SK-N-SH (cell line): ENCODE data around the gene DLL4. TPM values are rescaled to one million over a fixed set of nuclear protein-coding genes. Genes with fewer than 3 reads are reported as not detected.

ENCODE experiments used
- CTCF ChIA-PET: fragments of 300-600, 350-600 bp; formaldehyde crosslinking; extraction: SDS; loops from one replicate; lab custom pipeline; 2021; lab: Yijun Ruan, JAX
- POLR2A ChIA-PET: fragments of 350-600 bp; sonication (Branson Sonifier 250); formaldehyde crosslinking; extraction: SDS; loops from one replicate; lab custom pipeline; 2020; ENCODE audit warnings: antibody characterized with exemption, inconsistent platforms; lab: Yijun Ruan, JAX
- DNase-seq: peaks from one replicate; pipeline ENCODE4 v3.0.0; 2012
- H2AFZ ChIP-seq: fragments of 200-600 bp; sonication (generic); 2 replicates; pipeline ENCODE4 v1.8.1; 2016; ENCODE audit warnings: antibody characterized with exemption, mild to moderate bottlenecking, low read depth
- H3F3A ChIP-seq: fragments of 200-600 bp; sonication (generic); replicated peaks from 2 replicates; pipeline ENCODE3; 2016; ENCODE audit warnings: antibody characterized with exemption, mild to moderate bottlenecking; ENCODE audit not compliant: insufficient read depth
- H3K27ac ChIP-seq, 2 experiments: fragments of 200-500 bp in 1 of 2; fragments of 200-600 bp in 1 of 2; sonication (Bioruptor generic) in 1 of 2; sonication (generic), shearing (Covaris generic) in 1 of 2; 2 replicates each; pipeline versions ENCODE4 v1.5.1 to v1.6.1; 2014 to 2016; ENCODE audit warnings: low read depth in 2 of 2, inconsistent platforms in 1 of 2, low read length in 1 of 2, mild to moderate bottlenecking in 1 of 2, mixed read lengths in 1 of 2
- H3K27me3 ChIP-seq: fragments of 200-600 bp; sonication (generic), shearing (Covaris generic); 2 replicates; pipeline ENCODE4 v1.6.1; 2016; ENCODE audit warnings: mixed run types; ENCODE audit not compliant: insufficient read depth
- H3K36me3 ChIP-seq, 2 experiments: fragments of 200-500 bp in 1 of 2; fragments of 200-600 bp in 1 of 2; sonication (Bioruptor generic) in 1 of 2; sonication (generic) in 1 of 2; replicated peaks in 1 of 2; 2 replicates each; pipeline versions ENCODE3 to v1.5.1; 2014 to 2016; ENCODE audit warnings: low read length in 1 of 2, mild to moderate bottlenecking in 1 of 2; ENCODE audit not compliant: insufficient read depth in 2 of 2, control insufficient read depth in 1 of 2
- H3K4me1 ChIP-seq, 2 experiments: fragments of 200-500 bp in 1 of 2; fragments of 200-600 bp in 1 of 2; sonication (Bioruptor generic) in 1 of 2; sonication (generic), shearing (Covaris generic) in 1 of 2; 2 replicates each; pipeline versions ENCODE4 v1.5.1 to v1.6.1; 2014 to 2016; ENCODE audit warnings: low read depth in 1 of 2, low read length in 1 of 2, mixed run types in 1 of 2; ENCODE audit not compliant: insufficient read depth in 2 of 2, control insufficient read depth in 1 of 2
- H3K4me2 ChIP-seq: fragments of 200-600 bp; sonication (generic), shearing (Covaris generic); 2 replicates; pipeline ENCODE4 v1.6.1; 2017; ENCODE audit warnings: mixed run types
- H3K4me3 ChIP-seq, 2 experiments: fragments of 200-500 bp in 1 of 2; fragments of 200-600 bp in 1 of 2; sonication (Bioruptor generic) in 1 of 2; sonication (generic), shearing (Covaris generic) in 1 of 2; 2 replicates each; pipeline versions ENCODE4 v1.5.1 to v1.8.1; 2014 to 2016; ENCODE audit warnings: low read depth in 2 of 2, inconsistent platforms in 1 of 2, low read length in 1 of 2, mild to moderate bottlenecking in 1 of 2, mixed read lengths in 1 of 2, moderate library complexity in 1 of 2
- H3K79me2 ChIP-seq: fragments of 200-600 bp; sonication (generic); 2 replicates; pipeline ENCODE4 v1.8.1; 2017; ENCODE audit warnings: mild to moderate bottlenecking; ENCODE audit not compliant: insufficient read depth
- H3K9ac ChIP-seq: fragments of 200-600 bp; sonication (generic); 2 replicates; pipeline ENCODE4 v1.6.1; 2017; ENCODE audit warnings: mixed run types
- H3K9me2 ChIP-seq: fragments of 200-600 bp; sonication (generic); 2 replicates; pipeline ENCODE4 v1.6.1; 2017; ENCODE audit warnings: mixed run types
- H3K9me3 ChIP-seq: fragments of 200-600 bp; sonication (generic); 2 replicates; pipeline ENCODE4 v1.6.1; 2017; ENCODE audit warnings: mixed run types, mild to moderate bottlenecking, moderate library complexity
- H4K20me1 ChIP-seq: fragments of 200-600 bp; sonication (generic); 2 replicates; pipeline ENCODE4 v1.6.1; 2017; ENCODE audit warnings: mild to moderate bottlenecking, mixed run types; ENCODE audit not compliant: insufficient read depth
- EP300 ChIP-seq, 2 experiments: IDR thresholded peaks; 2 replicates each; pipeline versions ENCODE4 v1.4.0 to v1.6.1; 2012; ENCODE audit warnings: borderline replicate concordance in 1 of 2, low read depth in 1 of 2, low read length in 1 of 2
- FOSL2 ChIP-seq: IDR thresholded peaks from 2 replicates; pipeline ENCODE4 v1.4.0; 2012; ENCODE audit warnings: low read depth, mild to moderate bottlenecking, moderate library complexity, borderline replicate concordance
- FOXM1 ChIP-seq: IDR thresholded peaks from 2 replicates; pipeline ENCODE4 v1.4.0; 2012; ENCODE audit warnings: low read depth, mild to moderate bottlenecking
- NRF1 ChIP-seq: IDR thresholded peaks from 2 replicates; pipeline ENCODE4 v1.6.1; 2012; ENCODE audit warnings: low read depth, mild to moderate bottlenecking, low read length
- RAD21 ChIP-seq: IDR thresholded peaks from 2 replicates; pipeline ENCODE4 v1.6.1; 2012; ENCODE audit warnings: mild to moderate bottlenecking, low read length
- RFX5 ChIP-seq: IDR thresholded peaks from 2 replicates; pipeline ENCODE4 v1.6.1; 2012; ENCODE audit warnings: mild to moderate bottlenecking, improper control_type of control experiment, low read length
- TAF1 ChIP-seq: IDR thresholded peaks from 2 replicates; pipeline ENCODE4 v1.6.1; 2012; ENCODE audit warnings: low read depth, mild to moderate bottlenecking, low read length, moderate library complexity, borderline replicate concordance
- YY1 ChIP-seq: IDR thresholded peaks from 2 replicates; pipeline ENCODE4 v1.4.0; 2012; ENCODE audit warnings: low read depth, mild to moderate bottlenecking
- WGBS: methylation state at CpG from one replicate; pipeline ENCODE4 v1.1.6; 2017; ENCODE audit warnings: low lambda C conversion rate; 5-methylcytosine and 5-hydroxymethylcytosine counted together
- polyA plus RNA-seq, 3 experiments: library from polyadenylated mRNA; depleted of rRNA; stranded (reverse); fragments of >200 nt; gene quantifications; 2 replicates each; pipeline ENCODE4 v1.2.3, GENCODE V29; 2012
- TF ChIP-seq, protein P1 (sequence below): IDR thresholded peaks from 2 replicates; pipeline ENCODE4 v1.6.1; 2012; ENCODE audit warnings: mild to moderate bottlenecking, low read depth, low read length, moderate library complexity
- TF ChIP-seq, protein P2 (sequence below): fragments of 150-350 bp; IDR thresholded peaks from 2 replicates; pipeline ENCODE4 v1.6.1; 2017; ENCODE audit warnings: antibody characterized with exemption, low read length, low read depth, borderline replicate concordance
- TF ChIP-seq, protein P3 (sequence below): IDR thresholded peaks from 2 replicates; pipeline ENCODE4 v1.4.0; 2012; ENCODE audit warnings: low read depth, borderline replicate concordance
- TF ChIP-seq, protein P4 (sequence below): IDR thresholded peaks from 2 replicates; pipeline ENCODE4; 2012
- TF ChIP-seq, protein P5 (sequence below): fragments of 150-350 bp; IDR thresholded peaks from 2 replicates; pipeline ENCODE4 v1.6.1; 2016; ENCODE audit warnings: mild to moderate bottlenecking, low read depth, low read length
- TF ChIP-seq, protein P6 (sequence below): IDR thresholded peaks from 2 replicates; pipeline ENCODE4 v1.4.0; 2012; ENCODE audit warnings: low read depth, borderline replicate concordance
- TF ChIP-seq, protein P7 (sequence below): IDR thresholded peaks from 2 replicates; pipeline ENCODE4 v1.4.0; 2012; ENCODE audit warnings: low read depth

The DLL4 gene
- polyA plus RNA-seq, 1 of the 3 experiments (the other 2 are of a cell fraction) = 0.03 TPM

DNA sequence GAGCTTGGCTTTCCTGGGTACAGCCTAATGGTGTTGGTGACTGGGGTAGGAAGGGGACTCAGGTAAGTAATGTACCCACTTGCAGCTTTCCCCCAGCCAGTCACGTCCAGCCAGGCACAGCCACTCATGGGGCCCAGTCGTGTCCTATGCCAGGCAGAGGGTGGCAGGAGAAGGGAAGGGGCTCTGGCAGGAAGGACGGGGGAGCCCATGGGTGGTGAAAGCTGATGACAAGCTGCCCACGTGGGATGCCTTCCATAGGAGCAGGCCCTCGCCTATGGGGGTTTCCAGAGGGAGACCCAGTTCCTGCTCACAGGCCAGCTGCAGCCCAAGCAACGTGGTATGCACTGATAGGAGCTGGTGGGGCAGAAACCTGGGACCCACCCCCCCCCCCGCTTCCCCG lies 34.9 kb downstream of the DLL4 start:
- DNase-seq = no peak
- H3K9me2 ChIP-seq = no peaks in the 10 kb centered on the region
- CTCF ChIA-PET = interaction anchor here (1.1 to 2.5 kb wide), 4 partner anchors 8 to 60 kb away, joined by 3 to 13 read pairs (median 6); partner anchors contain the start of gene CHAC1
- H3K79me2 ChIP-seq = no peaks in the 10 kb centered on the region
- no peak overlapping the region for H3K4me2 ChIP-seq
- H3K4me3 ChIP-seq = no peak overlapping the region
- no peaks in the 10 kb centered on the region for H3K9me3 ChIP-seq
- POLR2A ChIA-PET = no interaction called here
- H3K27ac ChIP-seq = no peak overlapping the region
- H3K9ac ChIP-seq = no peak overlapping the region
- peaks cover 0 to 16% of the 10 kb centered on the region in 2 experiments; a peak in 1 of 4 replicates for H3K4me1 ChIP-seq
- WGBS = 76% methylated on average over 6 of the region's 8 CpGs
- H3K36me3 ChIP-seq = no peaks in the 10 kb centered on the region
- TF ChIP-seq RAD21 (no peak), YY1 (no peak), RFX5 (no peak), TAF1 (no peak), NRF1 (no peak), FOXM1 (no peak), EP300 (IDR thresholded peaks at IDR 0.05; ENCODE audit: borderline replicate concordance in 1 of 2, low read depth in 1 of 2, low read length in 1 of 2) (no peak), FOSL2 (no peak)
- TF ChIP-seq, protein P1, sequence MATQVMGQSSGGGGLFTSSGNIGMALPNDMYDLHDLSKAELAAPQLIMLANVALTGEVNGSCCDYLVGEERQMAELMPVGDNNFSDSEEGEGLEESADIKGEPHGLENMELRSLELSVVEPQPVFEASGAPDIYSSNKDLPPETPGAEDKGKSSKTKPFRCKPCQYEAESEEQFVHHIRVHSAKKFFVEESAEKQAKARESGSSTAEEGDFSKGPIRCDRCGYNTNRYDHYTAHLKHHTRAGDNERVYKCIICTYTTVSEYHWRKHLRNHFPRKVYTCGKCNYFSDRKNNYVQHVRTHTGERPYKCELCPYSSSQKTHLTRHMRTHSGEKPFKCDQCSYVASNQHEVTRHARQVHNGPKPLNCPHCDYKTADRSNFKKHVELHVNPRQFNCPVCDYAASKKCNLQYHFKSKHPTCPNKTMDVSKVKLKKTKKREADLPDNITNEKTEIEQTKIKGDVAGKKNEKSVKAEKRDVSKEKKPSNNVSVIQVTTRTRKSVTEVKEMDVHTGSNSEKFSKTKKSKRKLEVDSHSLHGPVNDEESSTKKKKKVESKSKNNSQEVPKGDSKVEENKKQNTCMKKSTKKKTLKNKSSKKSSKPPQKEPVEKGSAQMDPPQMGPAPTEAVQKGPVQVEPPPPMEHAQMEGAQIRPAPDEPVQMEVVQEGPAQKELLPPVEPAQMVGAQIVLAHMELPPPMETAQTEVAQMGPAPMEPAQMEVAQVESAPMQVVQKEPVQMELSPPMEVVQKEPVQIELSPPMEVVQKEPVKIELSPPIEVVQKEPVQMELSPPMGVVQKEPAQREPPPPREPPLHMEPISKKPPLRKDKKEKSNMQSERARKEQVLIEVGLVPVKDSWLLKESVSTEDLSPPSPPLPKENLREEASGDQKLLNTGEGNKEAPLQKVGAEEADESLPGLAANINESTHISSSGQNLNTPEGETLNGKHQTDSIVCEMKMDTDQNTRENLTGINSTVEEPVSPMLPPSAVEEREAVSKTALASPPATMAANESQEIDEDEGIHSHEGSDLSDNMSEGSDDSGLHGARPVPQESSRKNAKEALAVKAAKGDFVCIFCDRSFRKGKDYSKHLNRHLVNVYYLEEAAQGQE = no peak
- TF ChIP-seq, protein P2, sequence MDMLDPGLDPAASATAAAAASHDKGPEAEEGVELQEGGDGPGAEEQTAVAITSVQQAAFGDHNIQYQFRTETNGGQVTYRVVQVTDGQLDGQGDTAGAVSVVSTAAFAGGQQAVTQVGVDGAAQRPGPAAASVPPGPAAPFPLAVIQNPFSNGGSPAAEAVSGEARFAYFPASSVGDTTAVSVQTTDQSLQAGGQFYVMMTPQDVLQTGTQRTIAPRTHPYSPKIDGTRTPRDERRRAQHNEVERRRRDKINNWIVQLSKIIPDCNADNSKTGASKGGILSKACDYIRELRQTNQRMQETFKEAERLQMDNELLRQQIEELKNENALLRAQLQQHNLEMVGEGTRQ = no peak
- TF ChIP-seq, protein P3, sequence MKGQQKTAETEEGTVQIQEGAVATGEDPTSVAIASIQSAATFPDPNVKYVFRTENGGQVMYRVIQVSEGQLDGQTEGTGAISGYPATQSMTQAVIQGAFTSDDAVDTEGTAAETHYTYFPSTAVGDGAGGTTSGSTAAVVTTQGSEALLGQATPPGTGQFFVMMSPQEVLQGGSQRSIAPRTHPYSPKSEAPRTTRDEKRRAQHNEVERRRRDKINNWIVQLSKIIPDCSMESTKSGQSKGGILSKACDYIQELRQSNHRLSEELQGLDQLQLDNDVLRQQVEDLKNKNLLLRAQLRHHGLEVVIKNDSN = no peak
- TF ChIP-seq, protein P4, sequence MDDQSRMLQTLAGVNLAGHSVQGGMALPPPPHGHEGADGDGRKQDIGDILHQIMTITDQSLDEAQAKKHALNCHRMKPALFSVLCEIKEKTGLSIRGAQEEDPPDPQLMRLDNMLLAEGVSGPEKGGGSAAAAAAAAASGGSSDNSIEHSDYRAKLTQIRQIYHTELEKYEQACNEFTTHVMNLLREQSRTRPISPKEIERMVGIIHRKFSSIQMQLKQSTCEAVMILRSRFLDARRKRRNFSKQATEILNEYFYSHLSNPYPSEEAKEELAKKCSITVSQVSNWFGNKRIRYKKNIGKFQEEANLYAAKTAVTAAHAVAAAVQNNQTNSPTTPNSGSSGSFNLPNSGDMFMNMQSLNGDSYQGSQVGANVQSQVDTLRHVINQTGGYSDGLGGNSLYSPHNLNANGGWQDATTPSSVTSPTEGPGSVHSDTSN = no peak
- TF ChIP-seq, protein P5, sequence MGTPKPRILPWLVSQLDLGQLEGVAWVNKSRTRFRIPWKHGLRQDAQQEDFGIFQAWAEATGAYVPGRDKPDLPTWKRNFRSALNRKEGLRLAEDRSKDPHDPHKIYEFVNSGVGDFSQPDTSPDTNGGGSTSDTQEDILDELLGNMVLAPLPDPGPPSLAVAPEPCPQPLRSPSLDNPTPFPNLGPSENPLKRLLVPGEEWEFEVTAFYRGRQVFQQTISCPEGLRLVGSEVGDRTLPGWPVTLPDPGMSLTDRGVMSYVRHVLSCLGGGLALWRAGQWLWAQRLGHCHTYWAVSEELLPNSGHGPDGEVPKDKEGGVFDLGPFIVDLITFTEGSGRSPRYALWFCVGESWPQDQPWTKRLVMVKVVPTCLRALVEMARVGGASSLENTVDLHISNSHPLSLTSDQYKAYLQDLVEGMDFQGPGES = no peak
- TF ChIP-seq, protein P6, sequence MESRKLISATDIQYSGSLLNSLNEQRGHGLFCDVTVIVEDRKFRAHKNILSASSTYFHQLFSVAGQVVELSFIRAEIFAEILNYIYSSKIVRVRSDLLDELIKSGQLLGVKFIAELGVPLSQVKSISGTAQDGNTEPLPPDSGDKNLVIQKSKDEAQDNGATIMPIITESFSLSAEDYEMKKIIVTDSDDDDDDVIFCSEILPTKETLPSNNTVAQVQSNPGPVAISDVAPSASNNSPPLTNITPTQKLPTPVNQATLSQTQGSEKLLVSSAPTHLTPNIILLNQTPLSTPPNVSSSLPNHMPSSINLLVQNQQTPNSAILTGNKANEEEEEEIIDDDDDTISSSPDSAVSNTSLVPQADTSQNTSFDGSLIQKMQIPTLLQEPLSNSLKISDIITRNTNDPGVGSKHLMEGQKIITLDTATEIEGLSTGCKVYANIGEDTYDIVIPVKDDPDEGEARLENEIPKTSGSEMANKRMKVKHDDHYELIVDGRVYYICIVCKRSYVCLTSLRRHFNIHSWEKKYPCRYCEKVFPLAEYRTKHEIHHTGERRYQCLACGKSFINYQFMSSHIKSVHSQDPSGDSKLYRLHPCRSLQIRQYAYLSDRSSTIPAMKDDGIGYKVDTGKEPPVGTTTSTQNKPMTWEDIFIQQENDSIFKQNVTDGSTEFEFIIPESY = no peak
- TF ChIP-seq, protein P7, sequence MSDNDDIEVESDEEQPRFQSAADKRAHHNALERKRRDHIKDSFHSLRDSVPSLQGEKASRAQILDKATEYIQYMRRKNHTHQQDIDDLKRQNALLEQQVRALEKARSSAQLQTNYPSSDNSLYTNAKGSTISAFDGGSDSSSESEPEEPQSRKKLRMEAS = no peak
- no peaks in the 10 kb centered on the region for H3K27me3 ChIP-seq
- H2AFZ ChIP-seq = no peak overlapping the region
- peaks cover 4% of the 10 kb centered on the region for H3F3A ChIP-seq
- H4K20me1 ChIP-seq = no peaks in the 10 kb centered on the region
